ENCODE measurements around the gene POLR2A. TPM values are rescaled to one million over a fixed set of nuclear protein-coding genes. Genes with fewer than 3 reads are reported as not detected.
"Not testable (repeated sequence)": the region's sequence is repeated elsewhere in the genome, so short reads cannot be mapped to it uniquely, and the experiment has no call there.

Gene POLR2A
- total RNA-seq, 2 experiments from 2014 or later: 169 to 172 TPM

GRCh38 chr17:7464081-7464480 lies 20.1 kb upstream of the POLR2A start:
- CTCF ChIA-PET: no interaction called here
- no peak overlapping the region for H3K27ac Mint-ChIP-seq
- H3K36me3 Mint-ChIP-seq (ENCODE audit: low read depth): peaks cover 23% of the 10 kb centered on the region
- no peak for DNase-seq
- H3K27me3 Mint-ChIP-seq: no peaks in the 10 kb centered on the region
- H3K4me3 Mint-ChIP-seq: no peak overlapping the region
- peaks cover 9% of the 10 kb centered on the region for H3K4me1 Mint-ChIP-seq
- H3K9me3 Mint-ChIP-seq: no peaks in the 10 kb centered on the region
- POLR2A ChIA-PET: interaction anchor here (1.5 to 2.1 kb wide), 2 partner anchors 8 to 20 kb away, joined by 3 to 12 read pairs; partner anchors contain the start of gene POLR2A

GRCh38 chr17:7465597-7466275 lies 18.4 kb upstream of the POLR2A start:
- Mint-ChIP-seq H3K27me3 (no peaks in the 10 kb centered on the region), H3K4me3 (no peak overlapping the region), H3K27ac (no peak overlapping the region), H3K36me3 (ENCODE audit: low read depth) (peaks cover 16% of the 10 kb centered on the region), H3K4me1 (peaks cover 3% of the 10 kb centered on the region), H3K9me3 (no peaks in the 10 kb centered on the region)
- DNase-seq: no peak
- CTCF ChIA-PET: interaction anchor here (0.6 to 1.2 kb wide), 2 partner anchors 29 to 168 kb away, joined by 3 read pairs; no protein-coding TSS in a partner anchor
- POLR2A ChIA-PET: interaction anchor here (0.7 to 2.1 kb wide), 4 partner anchors 9 to 18 kb away, joined by 3 to 7 read pairs (median 3); partner anchors contain the start of gene POLR2A

- Mint-ChIP-seq H3K27ac (no peak overlapping the region), H3K9me3 (no peaks in the 10 kb centered on the region), H3K4me3 (no peak overlapping the region), H3K36me3 (ENCODE audit: low read depth) (peaks cover 13% of the 10 kb centered on the region), H3K27me3 (no peaks in the 10 kb centered on the region), H3K4me1 (peaks cover 3% of the 10 kb centered on the region)
- ChIA-PET CTCF (interaction anchor here (0.6 to 1.2 kb wide), 2 partner anchors 30 to 168 kb away, joined by 3 read pairs; no protein-coding TSS in a partner anchor), POLR2A (interaction anchor here (0.7 to 2.1 kb wide), 5 partner anchors 9 to 22 kb away, joined by 3 to 7 read pairs (median 3); partner anchors contain the start of gene POLR2A)
- no peak for DNase-seq
Observed at GRCh38 chr17:7466318-7466638, 17.9 kb upstream of the POLR2A start.

- Mint-ChIP-seq H3K27me3 (no peaks in the 10 kb centered on the region), H3K4me1 (peaks cover 8% of the 10 kb centered on the region), H3K4me3 (no peak overlapping the region), H3K9me3 (no peaks in the 10 kb centered on the region), H3K36me3 (ENCODE audit: low read depth) (peaks cover 11% of the 10 kb centered on the region), H3K27ac (no peak overlapping the region)
- CTCF ChIA-PET: interaction anchor here (1.2 kb wide), 1 partner anchor 30 kb away, joined by 3 read pairs; no protein-coding TSS in a partner anchor
- no peak for DNase-seq
- POLR2A ChIA-PET: interaction anchor here (0.7 to 2.1 kb wide), 4 partner anchors 11 to 23 kb away, joined by 3 to 7 read pairs (median 3); partner anchors contain the start of gene POLR2A
Observed at GRCh38 chr17:7466639-7467341, 17.4 kb upstream of the POLR2A start.

- Mint-ChIP-seq H3K4me3 (no peak overlapping the region), H3K9me3 (no peaks in the 10 kb centered on the region), H3K4me1 (peaks cover 11% of the 10 kb centered on the region), H3K27ac (no peak overlapping the region), H3K36me3 (ENCODE audit: low read depth) (peaks cover 11% of the 10 kb centered on the region), H3K27me3 (no peaks in the 10 kb centered on the region)
- CTCF ChIA-PET: interaction anchor here (1.8 kb wide), 1 partner anchor 31 kb away, joined by 4 read pairs; no protein-coding TSS in a partner anchor
- DNase-seq: no peak
- POLR2A ChIA-PET: no interaction called here
Observed at GRCh38 chr17:7467498-7467897, 16.7 kb upstream of the POLR2A start.

GRCh38 chr17:7468290-7468689 lies 15.9 kb upstream of the POLR2A start:
- H3K27ac Mint-ChIP-seq: no peak overlapping the region
- H3K4me1 Mint-ChIP-seq: peaks cover 11% of the 10 kb centered on the region
- CTCF ChIA-PET: interaction anchor here (1.8 kb wide), 1 partner anchor 31 kb away, joined by 4 read pairs; no protein-coding TSS in a partner anchor
- POLR2A ChIA-PET: interaction anchor here (0.6 to 0.7 kb wide), 2 partner anchors 16 to 252 kb away, joined by 3 read pairs; partner anchors contain the start of gene POLR2A
- no peaks in the 10 kb centered on the region for H3K27me3 Mint-ChIP-seq
- peaks cover 9% of the 10 kb centered on the region for H3K36me3 Mint-ChIP-seq (ENCODE audit: low read depth)
- H3K9me3 Mint-ChIP-seq: no peaks in the 10 kb centered on the region
- no peak overlapping the region for H3K4me3 Mint-ChIP-seq
- no peak for DNase-seq

GRCh38 chr17:7468804-7469389 lies 15.3 kb upstream of the POLR2A start:
- POLR2A ChIA-PET: interaction anchor here (0.7 to 2.8 kb wide), 2 partner anchors 10 to 15 kb away, joined by 3 to 13 read pairs; partner anchors contain the start of genes POLR2A and ZBTB4
- Mint-ChIP-seq H3K4me1 (peaks cover 11% of the 10 kb centered on the region), H3K9me3 (no peaks in the 10 kb centered on the region), H3K4me3 (no peak overlapping the region), H3K27ac (no peak overlapping the region), H3K27me3 (no peaks in the 10 kb centered on the region), H3K36me3 (ENCODE audit: low read depth) (peaks cover 3% of the 10 kb centered on the region)
- CTCF ChIA-PET: interaction anchor here (1.8 kb wide), 1 partner anchor 32 kb away, joined by 4 read pairs; no protein-coding TSS in a partner anchor
- DNase-seq: no peak

- H3K4me3 Mint-ChIP-seq; CTCF ChIA-PET; DNase-seq; H3K9me3 Mint-ChIP-seq; H3K27ac Mint-ChIP-seq; H3K36me3 Mint-ChIP-seq (ENCODE audit: low read depth); H3K27me3 Mint-ChIP-seq: not testable (repeated sequence)
- POLR2A ChIA-PET: interaction anchor here (2.8 kb wide), 1 partner anchor 9 kb away, joined by 13 read pairs; the partner anchor contains the start of gene ZBTB4
- H3K4me1 Mint-ChIP-seq: peaks cover 11% of the 10 kb centered on the region
Observed at GRCh38 chr17:7469843-7470242, 14.3 kb upstream of the POLR2A start.

GRCh38 chr17:7470457-7470973 lies 13.7 kb upstream of the POLR2A start:
- POLR2A ChIA-PET: interaction anchor here (2.8 kb wide), 1 partner anchor 9 kb away, joined by 13 read pairs; the partner anchor contains the start of gene ZBTB4
- H3K27ac Mint-ChIP-seq; H3K9me3 Mint-ChIP-seq; H3K27me3 Mint-ChIP-seq; H3K36me3 Mint-ChIP-seq (ENCODE audit: low read depth); DNase-seq; H3K4me3 Mint-ChIP-seq: not testable (repeated sequence)
- peaks cover 11% of the 10 kb centered on the region for H3K4me1 Mint-ChIP-seq
- CTCF ChIA-PET: interaction anchor here (0.7 to 2.0 kb wide), 3 partner anchors 16 to 199 kb away, joined by 4 to 8 read pairs (median 5); no protein-coding TSS in a partner anchor

GRCh38 chr17:7471729-7472128 lies 12.4 kb upstream of the POLR2A start:
- H3K4me3 Mint-ChIP-seq: no peak overlapping the region
- peaks cover 20% of the 10 kb centered on the region for H3K4me1 Mint-ChIP-seq
- no peak overlapping the region for H3K27ac Mint-ChIP-seq
- no peak for DNase-seq
- H3K36me3 Mint-ChIP-seq (ENCODE audit: low read depth): no peaks in the 10 kb centered on the region
- no peaks in the 10 kb centered on the region for H3K27me3 Mint-ChIP-seq
- ChIA-PET POLR2A (interaction anchor here (2.5 kb wide), 1 partner anchor 35 kb away, joined by 6 read pairs; no protein-coding TSS in a partner anchor), CTCF (interaction anchor here (1.7 to 2.0 kb wide), 2 partner anchors 17 to 35 kb away, joined by 4 to 8 read pairs; no protein-coding TSS in a partner anchor)
- no peaks in the 10 kb centered on the region for H3K9me3 Mint-ChIP-seq

GRCh38 chr17:7474767-7475166 lies 9.4 kb upstream of the POLR2A start:
- CTCF ChIA-PET: interaction anchor here (0.6 to 1.8 kb wide), 2 partner anchors 39 to 258 kb away, joined by 3 to 4 read pairs; no protein-coding TSS in a partner anchor
- peaks cover 39% of the 10 kb centered on the region for H3K4me1 Mint-ChIP-seq
- DNase-seq; H3K9me3 Mint-ChIP-seq; H3K36me3 Mint-ChIP-seq (ENCODE audit: low read depth); H3K4me3 Mint-ChIP-seq; H3K27ac Mint-ChIP-seq; H3K27me3 Mint-ChIP-seq: not testable (repeated sequence)
- POLR2A ChIA-PET: interaction anchor here (2.0 to 3.2 kb wide), 3 partner anchors 9 to 19 kb away, joined by 6 to 17 read pairs (median 12); partner anchors contain the start of gene POLR2A

GRCh38 chr17:7475764-7476422 lies 8.3 kb upstream of the POLR2A start:
- no peak for DNase-seq
- ChIA-PET CTCF (interaction anchor here (1.0 to 2.4 kb wide), 6 partner anchors 9 to 120 kb away, joined by 4 to 17 read pairs (median 5); partner anchors contain the start of genes SENP3 and TMEM102), POLR2A (interaction anchor here (0.7 to 13.0 kb wide), 8 partner anchors 8 to 139 kb away, joined by 3 to 232 read pairs (median 5); partner anchors contain the start of genes CHRNB1, FGF11, POLR2A and TMEM102)
- Mint-ChIP-seq H3K9me3 (no peaks in the 10 kb centered on the region), H3K4me1 (peaks cover 47% of the 10 kb centered on the region), H3K36me3 (ENCODE audit: low read depth) (peaks cover 7% of the 10 kb centered on the region), H3K27ac (no peak overlapping the region), H3K4me3 (no peak overlapping the region), H3K27me3 (no peaks in the 10 kb centered on the region)

All from activated CD4-positive, alpha-beta memory T cell treated with anti-CD3 and anti-CD28 coated beads, Interleukin-2, amount 10 ng/mL, durations not matched to agents 7 days and 5 days (primary cell).